CD4-positive, alpha-beta memory T cell (primary cell): Measurements from ENCODE around the gene MEP1A. TPM values are rescaled to one million over a fixed set of nuclear protein-coding genes. Genes with fewer than 3 reads are reported as not detected.
"Not testable (repeated sequence)": the region's sequence is repeated elsewhere in the genome, so short reads cannot be mapped to it uniquely, and the experiment has no call there.

Source experiments
- CTCF ChIA-PET: fragments of 350-600 bp; sonication (Branson Sonifier 250); formaldehyde crosslinking; loops from one replicate; lab custom pipeline; 2021; ENCODE audit warnings: inconsistent platforms; ENCODE audit not compliant: partially characterized antibody; lab: Charles Lee
- POLR2A ChIA-PET: fragments of 350-600 bp; sonication (Branson Sonifier 250); formaldehyde crosslinking; loops from one replicate; lab custom pipeline; 2021; ENCODE audit not compliant: partially characterized antibody; lab: Charles Lee
- DNase-seq, 5 donors: peaks; one replicate each; pipeline versions ENCODE4 v3.0.0 to v3.0.0-alpha.2; 2020 to 2022; ENCODE audit warnings: mixed read lengths in 1 of 5
- H3K27ac ChIP-seq: one replicate; pipeline ENCODE4 v1.7.0; 2013; ENCODE audit warnings: low read depth, low read length
- H3K27me3 ChIP-seq: 2 replicates; pipeline ENCODE4 v1.7.0; 2013; ENCODE audit warnings: mild to moderate bottlenecking, low read length, moderate library complexity; ENCODE audit not compliant: insufficient read depth
- H3K36me3 ChIP-seq: 2 replicates; pipeline ENCODE4 v1.7.0; 2013; ENCODE audit warnings: mild to moderate bottlenecking, low read length, moderate library complexity; ENCODE audit not compliant: insufficient read depth
- H3K4me1 ChIP-seq: 2 replicates; pipeline ENCODE4 v1.7.0; 2013; ENCODE audit warnings: mild to moderate bottlenecking, low read length, moderate library complexity; ENCODE audit not compliant: insufficient read depth
- H3K4me3 ChIP-seq, 2 donors: one replicate each; pipeline ENCODE4 v1.7.0; 2013; ENCODE audit warnings: low read length in 2 of 2, mild to moderate bottlenecking in 1 of 2
- H3K9me3 ChIP-seq, 2 donors: one replicate each; pipeline ENCODE4 v1.7.0; 2013; ENCODE audit warnings: low read length in 2 of 2, control low read depth in 1 of 2; ENCODE audit not compliant: control insufficient read depth in 1 of 2
- H3K27ac Mint-ChIP-seq, 7 donors: one replicate each; pipeline ENCODE4 v1.8.0; 2020 to 2021; ENCODE audit warnings: mixed read lengths in 7 of 7, mild to moderate bottlenecking in 6 of 7, inconsistent platforms in 3 of 7, moderate library complexity in 3 of 7
- H3K27me3 Mint-ChIP-seq, 2 donors: one replicate each; pipeline ENCODE4 v1.8.0; 2020 to 2021; ENCODE audit warnings: mixed read lengths in 2 of 2
- H3K36me3 Mint-ChIP-seq, 2 donors: one replicate each; pipeline ENCODE4 v1.8.0; 2020 to 2021; ENCODE audit warnings: mixed read lengths in 2 of 2, inconsistent platforms in 1 of 2, mild to moderate bottlenecking in 1 of 2
- H3K4me1 Mint-ChIP-seq, 4 donors: one replicate each; pipeline ENCODE4 v1.8.0; 2020 to 2021; ENCODE audit warnings: mixed read lengths in 4 of 4, mild to moderate bottlenecking in 1 of 4
- H3K4me3 Mint-ChIP-seq, 8 donors: one replicate each; pipeline ENCODE4 v1.8.0; 2020 to 2021; ENCODE audit warnings: mixed read lengths in 8 of 8, mild to moderate bottlenecking in 7 of 8, moderate library complexity in 6 of 8, inconsistent platforms in 3 of 8
- H3K9me3 Mint-ChIP-seq, 8 donors: one replicate each; pipeline ENCODE4 v1.8.0; 2020 to 2021; ENCODE audit warnings: mixed read lengths in 8 of 8, mild to moderate bottlenecking in 5 of 8, inconsistent platforms in 3 of 8, moderate library complexity in 1 of 8
- intact Hi-C: fragments of 100-400 bp; cut with micrococcal nuclease; formaldehyde crosslinking; loops from one replicate; pipeline ENCODE4 v1.15.1; 2023
- polyA plus RNA-seq, 2 donors: library from polyadenylated mRNA; unstranded; fragments of 300-500 nt; fragmentation: Illumina TruSeq; gene quantifications; one replicate each; pipeline ENCODE4 v1.2.3, GENCODE V29; 2021
- total RNA-seq, 2 experiments: library from RNA; stranded (reverse); gene quantifications; one replicate each; pipeline ENCODE4 v1.2.3, GENCODE V29; 2021

MEP1A gene
- total and polyA plus RNA-seq, 4 experiments from 2014 or later: not detected

DNA sequence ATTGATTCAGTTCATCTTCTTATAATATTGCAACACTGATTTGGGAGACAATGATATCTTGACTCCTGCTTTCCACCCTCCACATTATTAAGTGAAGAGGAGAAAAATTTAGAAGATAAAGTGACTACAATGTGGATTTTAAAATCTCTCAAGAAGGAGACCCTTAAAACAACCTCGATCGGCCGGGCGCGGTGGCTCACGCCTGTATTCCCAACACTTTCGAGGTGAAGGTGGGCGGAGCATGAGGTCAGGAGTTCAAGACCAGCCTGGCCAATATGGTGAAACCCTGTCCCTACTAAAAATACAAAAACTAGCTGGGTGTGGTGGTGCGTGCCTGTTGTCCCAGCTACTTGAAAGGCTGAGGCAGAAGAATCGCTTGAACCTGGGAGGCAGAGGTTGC, 28.9 kb upstream of the MEP1A start:
- H3K4me3 ChIP-seq, H3K4me1 Mint-ChIP-seq, DNase-seq, H3K9me3 ChIP-seq, intact Hi-C loops, CTCF ChIA-PET, H3K36me3 ChIP-seq, H3K4me3 Mint-ChIP-seq, H3K27ac Mint-ChIP-seq, H3K36me3 Mint-ChIP-seq, POLR2A ChIA-PET, H3K4me1 ChIP-seq, H3K27ac ChIP-seq, H3K27me3 ChIP-seq: not testable (repeated sequence)
- peaks cover 11 to 15% of the 10 kb centered on the region in 2 donors for H3K27me3 Mint-ChIP-seq
- H3K9me3 Mint-ChIP-seq: peaks cover 0 to 12% (median 7%) of the 10 kb centered on the region in 8 donors

DNA sequence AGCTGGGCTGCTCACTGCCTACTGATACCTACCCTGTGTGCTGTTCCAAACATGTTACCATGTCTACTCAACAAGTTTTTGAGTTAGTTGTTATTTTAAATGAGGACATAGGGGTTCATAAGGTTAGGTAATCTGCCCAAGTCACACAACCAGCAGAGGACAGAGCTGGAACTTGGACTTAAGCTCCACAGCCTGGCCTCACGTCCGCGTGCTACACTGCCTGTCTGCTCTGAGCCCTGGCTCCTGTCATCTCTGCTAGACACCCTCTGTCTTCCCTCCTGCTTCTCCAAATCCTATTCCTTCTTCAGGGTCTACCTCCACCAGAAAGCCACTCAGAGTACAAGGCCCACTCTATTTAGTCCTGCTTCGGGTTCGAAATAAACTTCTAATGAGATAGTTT, 28.2 kb upstream of the MEP1A start:
- Histone ChIP-seq H3K27ac (no peak overlapping the region), H3K36me3 (no peaks in the 10 kb centered on the region), H3K4me3 (no peak overlapping the region), H3K9me3 (no peaks in the 10 kb centered on the region), H3K27me3 (no peaks in the 10 kb centered on the region), H3K4me1 (no peaks in the 10 kb centered on the region)
- peaks cover 0 to 12% (median 7%) of the 10 kb centered on the region in 8 donors for H3K9me3 Mint-ChIP-seq
- ChIA-PET POLR2A (no interaction called here), CTCF (no interaction called here)
- H3K27ac Mint-ChIP-seq: no peak overlapping the region
- no peaks in the 10 kb centered on the region for H3K36me3 Mint-ChIP-seq
- H3K27me3 Mint-ChIP-seq: peaks cover 7 to 12% of the 10 kb centered on the region in 2 donors
- intact Hi-C loops: no loop called here
- no peak overlapping the region for H3K4me3 Mint-ChIP-seq
- no peak for DNase-seq
- no peaks in the 10 kb centered on the region for H3K4me1 Mint-ChIP-seq

- no peak overlapping the region for H3K27ac Mint-ChIP-seq
- CTCF ChIA-PET: no interaction called here
These were observed 21.2 kb upstream of the MEP1A start for GRCh38 chr6:46772016-46772415.

DNA sequence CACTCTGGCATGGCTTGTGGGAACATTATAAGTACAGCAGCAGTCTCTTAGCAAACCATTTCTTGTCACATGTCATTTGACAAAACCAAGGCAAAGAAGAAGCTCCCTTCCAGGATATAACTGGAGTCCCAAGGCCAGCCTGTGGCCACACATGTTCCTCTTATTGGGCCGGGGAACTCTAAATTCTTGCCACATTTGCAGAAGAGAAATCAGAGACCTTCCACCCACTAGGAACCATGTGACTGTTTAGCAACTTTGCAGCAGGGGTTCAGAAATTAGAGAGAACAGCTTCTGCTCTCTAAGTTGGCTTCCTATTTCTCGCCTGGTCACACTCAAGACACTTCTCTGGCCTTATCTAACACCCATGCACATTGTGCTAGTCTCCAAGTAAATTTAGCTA, 20.4 kb upstream of the MEP1A start:
- Mint-ChIP-seq H3K36me3 (no peaks in the 10 kb centered on the region), H3K4me3 (no peak overlapping the region), H3K27ac (no peak overlapping the region), H3K27me3 (peaks cover 2 to 8% of the 10 kb centered on the region in 2 donors), H3K9me3 (peaks cover 0 to 3% (median 2%) of the 10 kb centered on the region in 8 donors), H3K4me1 (no peaks in the 10 kb centered on the region)
- DNase-seq: no peak
- no peak overlapping the region for H3K4me3 ChIP-seq
- no peaks in the 10 kb centered on the region for H3K9me3 ChIP-seq
- H3K27ac ChIP-seq: no peak overlapping the region
- H3K36me3 ChIP-seq: no peaks in the 10 kb centered on the region
- POLR2A ChIA-PET: no interaction called here
- H3K4me1 ChIP-seq: no peaks in the 10 kb centered on the region
- H3K27me3 ChIP-seq: no peaks in the 10 kb centered on the region
- intact Hi-C loops: no loop called here
- CTCF ChIA-PET: no interaction called here

More at GRCh38 chr6:46772016-46772415, 21.2 kb upstream of the MEP1A start:
- intact Hi-C loops: no loop called here
- Histone ChIP-seq H3K27ac (no peak overlapping the region), H3K4me3 (no peak overlapping the region), H3K4me1 (no peaks in the 10 kb centered on the region), H3K36me3 (no peaks in the 10 kb centered on the region), H3K9me3 (no peaks in the 10 kb centered on the region), H3K27me3 (no peaks in the 10 kb centered on the region)
- H3K4me1 Mint-ChIP-seq: no peaks in the 10 kb centered on the region
- no peak overlapping the region for H3K4me3 Mint-ChIP-seq
- H3K27me3 Mint-ChIP-seq: peaks cover 2 to 8% of the 10 kb centered on the region in 2 donors
- POLR2A ChIA-PET: no interaction called here
- DNase-seq: no peak
- no peaks in the 10 kb centered on the region for H3K36me3 Mint-ChIP-seq
- H3K9me3 Mint-ChIP-seq: peaks cover 0 to 8% (median 4%) of the 10 kb centered on the region in 8 donors

- CTCF ChIA-PET: no interaction called here
- intact Hi-C loops: no loop called here
These were observed 19.9 kb upstream of the MEP1A start for GRCh38 chr6:46773201-46773855.

GRCh38 chr6:46774736-46775135, 18.5 kb upstream of the MEP1A start:
- H3K36me3 ChIP-seq, DNase-seq, CTCF ChIA-PET, H3K4me1 ChIP-seq, H3K27ac Mint-ChIP-seq, POLR2A ChIA-PET, intact Hi-C loops, H3K4me3 ChIP-seq, H3K27ac ChIP-seq, H3K4me1 Mint-ChIP-seq, H3K27me3 Mint-ChIP-seq, H3K9me3 ChIP-seq, H3K36me3 Mint-ChIP-seq, H3K4me3 Mint-ChIP-seq, H3K9me3 Mint-ChIP-seq, H3K27me3 ChIP-seq: not testable (repeated sequence)

More at GRCh38 chr6:46773201-46773855, 19.9 kb upstream of the MEP1A start:
- H3K4me3 ChIP-seq: no peak overlapping the region
- Mint-ChIP-seq H3K4me3 (no peak overlapping the region), H3K27me3 (peaks cover 2 to 8% of the 10 kb centered on the region in 2 donors), H3K4me1 (no peaks in the 10 kb centered on the region), H3K36me3 (no peaks in the 10 kb centered on the region), H3K27ac (no peak overlapping the region), H3K9me3 (peaks cover 0 to 3% (median 0%) of the 10 kb centered on the region in 8 donors)
- no peaks in the 10 kb centered on the region for H3K9me3 ChIP-seq
- H3K27me3 ChIP-seq: no peaks in the 10 kb centered on the region
- no peak for DNase-seq
- POLR2A ChIA-PET: no interaction called here
- H3K36me3 ChIP-seq: no peaks in the 10 kb centered on the region
- no peak overlapping the region for H3K27ac ChIP-seq
- no peaks in the 10 kb centered on the region for H3K4me1 ChIP-seq

- Mint-ChIP-seq H3K9me3 (peaks cover 0 to 3% (median 0%) of the 10 kb centered on the region in 8 donors), H3K36me3 (no peaks in the 10 kb centered on the region), H3K27me3 (peaks cover 2 to 4% of the 10 kb centered on the region in 2 donors), H3K27ac (no peak overlapping the region), H3K4me3 (no peak overlapping the region), H3K4me1 (no peaks in the 10 kb centered on the region)
- intact Hi-C loops: no loop called here
- H3K9me3 ChIP-seq: no peaks in the 10 kb centered on the region
- no peaks in the 10 kb centered on the region for H3K36me3 ChIP-seq
- DNase-seq: no peak
- H3K4me3 ChIP-seq: no peak overlapping the region
- no peaks in the 10 kb centered on the region for H3K27me3 ChIP-seq
- H3K4me1 ChIP-seq: no peaks in the 10 kb centered on the region
- POLR2A ChIA-PET: no interaction called here
- H3K27ac ChIP-seq: no peak overlapping the region
- CTCF ChIA-PET: no interaction called here
These were observed 17.0 kb upstream of the MEP1A start for GRCh38 chr6:46776070-46776712.
